NCI-H2107 (cell line): ENCODE results near the gene KPTN.

Source experiments
- DNase-seq: peaks from one replicate; lab custom pipeline; 2025; lab: John Stamatoyannopoulos, UW

The KPTN gene

GRCh38 chr19:47509170-47509847 is 25.3 kb upstream of the KPTN start:
- no peak for DNase-seq

GRCh38 chr19:47508721-47509120 is 24.7 kb upstream of the KPTN start:
- no peak for DNase-seq

- no peak for DNase-seq
These were observed 24.0 kb upstream of the KPTN start for GRCh38 chr19:47507924-47508553.

- no peak for DNase-seq
These were observed 23.0 kb upstream of the KPTN start for GRCh38 chr19:47507012-47507411.

GRCh38 chr19:47506459-47506858 is 22.4 kb upstream of the KPTN start:
- no peak for DNase-seq

GRCh38 chr19:47505506-47505905 is 21.5 kb upstream of the KPTN start:
- DNase-seq = no peak

GRCh38 chr19:47503826-47504150 is 19.8 kb upstream of the KPTN start:
- no peak for DNase-seq

GRCh38 chr19:47503130-47503825 is 19.3 kb upstream of the KPTN start:
- no peak for DNase-seq

GRCh38 chr19:47499863-47500830 is 16.1 kb upstream of the KPTN start:
- no peak for DNase-seq

GRCh38 chr19:47499371-47499770 is 15.4 kb upstream of the KPTN start:
- no peak for DNase-seq

- no peak for DNase-seq
These were observed 14.5 kb upstream of the KPTN start for GRCh38 chr19:47498561-47498960.

GRCh38 chr19:47497821-47498520 is 14.0 kb upstream of the KPTN start:
- DNase-seq = no peak

- no peak for DNase-seq
These were observed 13.2 kb upstream of the KPTN start for GRCh38 chr19:47497050-47497766.

GRCh38 chr19:47495478-47496372 is 11.7 kb upstream of the KPTN start:
- DNase-seq = no peak

- DNase-seq = no peak
These were observed 10.7 kb upstream of the KPTN start for GRCh38 chr19:47494729-47495128.

GRCh38 chr19:47494211-47494547 is 10.2 kb upstream of the KPTN start:
- no peak for DNase-seq

- no peak for DNase-seq
These were observed 9.6 kb upstream of the KPTN start for GRCh38 chr19:47493378-47494210.

GRCh38 chr19:47492571-47493377 is 8.8 kb upstream of the KPTN start:
- no peak for DNase-seq
